ENCODE results near the gene EXD3.
"Not testable (repeated sequence)": the region's sequence is repeated elsewhere in the genome, so short reads cannot be mapped to it uniquely, and the experiment has no call there.

EXD3 gene

GRCh38 chr9:137331929-137332328 is 91.0 kb downstream of the EXD3 start:
- DNase-seq, result no peak

- no peak for DNase-seq
Observed at GRCh38 chr9:137330689-137331088, 92.3 kb downstream of the EXD3 start.

DNA sequence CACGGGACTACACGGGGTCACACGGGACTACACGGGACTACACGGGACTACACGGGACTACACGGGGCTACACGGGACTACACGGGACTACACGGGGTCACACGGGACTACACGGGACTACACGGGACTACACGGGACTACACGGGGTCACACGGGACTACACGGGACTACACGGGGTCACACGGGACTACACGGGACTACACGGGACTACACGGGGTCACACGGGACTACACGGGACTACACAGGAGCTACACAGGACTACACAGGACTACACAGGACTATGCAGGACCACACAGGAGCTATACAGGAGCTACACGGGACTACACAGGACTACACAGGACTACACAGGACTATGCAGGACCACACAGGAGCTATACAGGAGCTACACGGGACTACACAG is 93.4 kb downstream of the EXD3 start:
- not testable (repeated sequence) for DNase-seq

DNA sequence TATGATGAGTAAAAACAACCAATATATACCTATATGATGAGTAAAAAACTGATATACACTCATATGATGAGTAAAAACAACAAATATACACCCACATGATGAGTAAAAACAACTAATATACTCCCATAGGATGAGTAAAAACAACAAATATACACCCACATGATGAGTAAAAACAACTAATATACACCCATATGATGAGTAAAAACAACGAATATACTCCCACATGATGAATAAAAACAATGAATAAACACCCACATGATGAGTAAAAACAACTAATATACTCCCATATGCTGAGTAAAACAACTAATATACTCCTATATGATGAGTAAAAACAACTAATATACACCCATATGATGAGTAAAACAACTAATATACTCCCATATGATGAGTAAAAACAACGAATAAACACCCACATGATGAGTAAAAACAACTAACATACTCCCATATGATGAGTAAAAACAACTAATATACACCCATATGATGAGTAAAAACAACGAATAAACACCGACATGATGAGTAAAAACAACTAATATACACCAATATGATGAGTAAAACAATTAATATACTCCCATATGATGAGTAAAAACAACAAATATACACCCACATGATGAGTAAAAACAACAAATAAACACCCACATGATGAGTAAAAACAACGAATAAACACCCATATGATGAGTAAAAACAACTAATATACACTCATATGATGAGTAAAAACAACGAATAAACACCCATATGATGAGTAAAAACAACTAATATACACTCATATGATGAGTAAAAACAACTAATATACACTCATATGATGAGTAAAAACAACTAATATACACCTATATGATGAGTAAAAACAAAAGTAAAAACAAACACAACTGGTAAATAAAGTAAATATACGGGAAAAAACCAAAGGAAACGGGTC is 95.1 kb downstream of the EXD3 start:
- DNase-seq, result peak in 1 of 5 donors; percentile 53

DNA sequence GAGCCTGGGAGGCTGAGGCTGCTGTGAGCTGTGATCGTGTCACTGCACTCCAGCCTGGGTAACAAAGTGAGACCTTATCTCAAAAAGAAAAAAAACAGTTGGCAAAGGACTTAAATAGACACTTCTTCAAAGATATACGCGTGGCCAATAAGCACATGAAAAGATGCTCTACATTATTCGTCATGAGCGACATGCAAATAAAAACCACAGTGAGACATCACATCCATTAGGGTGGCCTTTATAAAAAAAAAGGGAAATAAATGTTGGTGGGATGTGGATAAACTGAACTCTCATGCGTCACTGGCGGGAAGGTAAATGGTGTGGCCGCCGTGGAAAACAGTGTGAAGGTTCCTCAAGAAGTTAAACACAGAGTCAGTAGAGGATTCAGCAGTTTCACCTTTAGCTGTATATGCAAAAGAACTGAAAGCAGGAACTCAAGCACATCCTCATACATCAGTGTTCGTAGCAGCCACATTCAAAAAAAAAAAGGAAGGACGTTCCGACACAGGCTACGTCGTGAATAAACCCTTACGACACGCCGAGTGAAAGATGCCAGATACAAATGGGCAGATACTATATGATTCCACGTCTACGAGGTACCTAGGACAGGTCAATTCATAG is 96.4 kb downstream of the EXD3 start:
- no peak for DNase-seq

DNA sequence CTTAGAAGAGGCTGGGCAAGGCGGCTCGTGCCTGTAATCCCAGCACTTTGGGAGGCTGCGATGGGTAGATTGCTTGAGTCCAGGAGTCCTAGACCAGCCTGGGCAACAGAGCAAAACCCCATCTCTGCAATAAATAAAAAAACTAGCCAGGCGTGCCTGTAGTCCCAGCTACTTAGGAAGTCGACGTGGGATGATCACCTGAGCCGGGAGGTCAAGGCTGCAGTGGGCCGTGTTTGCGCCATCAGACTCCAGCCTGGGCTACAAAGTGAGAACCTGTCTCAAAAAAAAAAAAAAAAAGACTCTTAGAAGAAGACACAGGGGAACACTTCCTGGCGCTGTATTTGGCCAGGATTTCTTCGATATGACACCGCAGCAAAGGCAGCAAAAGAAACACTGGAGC is 97.2 kb downstream of the EXD3 start:
- no peak for DNase-seq

DNA sequence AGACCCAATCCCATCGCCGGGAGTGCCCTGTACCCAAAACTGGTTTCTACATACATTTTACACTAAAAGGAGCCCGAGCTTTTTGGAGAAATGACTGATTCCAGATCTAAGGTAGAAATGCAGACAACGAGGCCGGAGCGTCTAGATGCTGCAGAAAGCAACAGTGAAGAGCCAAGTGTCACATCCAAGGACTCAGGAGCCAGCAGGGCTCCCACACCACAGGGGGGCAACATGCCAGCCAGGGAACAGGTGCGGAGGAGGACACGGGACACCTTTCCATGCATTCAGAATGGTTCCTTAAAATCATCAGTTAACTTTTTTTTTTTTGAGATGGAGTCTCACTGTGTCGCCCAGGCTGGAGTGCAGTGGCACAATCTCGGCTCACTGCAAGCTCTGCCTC is 97.8 kb downstream of the EXD3 start:
- no peak for DNase-seq

DNA sequence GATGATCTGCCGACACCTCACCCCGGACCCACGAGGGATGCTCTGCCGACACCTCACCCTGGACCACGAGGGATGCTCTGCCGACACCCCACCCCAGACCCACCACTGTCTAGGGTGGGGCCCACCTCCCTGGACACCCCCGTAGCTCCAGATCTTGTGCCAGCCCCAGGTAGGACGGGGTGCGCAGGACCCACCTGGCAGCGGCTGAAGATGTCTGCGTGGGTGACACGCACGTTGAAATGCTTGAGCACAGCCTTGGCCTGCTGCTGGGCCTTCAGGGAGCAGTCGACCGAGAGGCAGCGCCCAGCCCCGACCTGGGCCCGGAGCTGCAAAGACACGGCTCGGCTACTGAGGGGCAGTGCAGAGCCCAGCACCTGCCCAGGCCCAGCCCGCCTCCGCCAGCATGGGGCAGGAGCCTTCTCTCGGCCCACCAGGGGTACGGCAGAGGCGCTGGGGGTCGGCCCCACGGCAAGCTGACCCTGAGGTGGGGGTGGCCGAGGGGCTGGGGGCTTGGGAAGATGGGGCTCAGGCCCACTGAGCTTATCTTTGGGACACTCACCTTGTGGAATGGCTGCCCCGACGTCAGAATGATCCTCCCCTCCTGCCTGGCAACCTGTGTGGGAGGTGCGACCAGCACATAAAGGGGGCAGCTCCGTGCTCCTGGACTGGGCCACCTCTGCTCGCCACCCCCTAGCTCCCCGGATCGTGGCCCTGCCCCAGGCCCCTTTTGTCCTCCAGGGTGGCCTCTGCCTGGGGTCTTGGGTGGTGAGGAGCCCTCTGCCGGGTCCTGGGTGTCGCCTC is 99.2 kb downstream of the EXD3 start:
- no peak for DNase-seq

DNA sequence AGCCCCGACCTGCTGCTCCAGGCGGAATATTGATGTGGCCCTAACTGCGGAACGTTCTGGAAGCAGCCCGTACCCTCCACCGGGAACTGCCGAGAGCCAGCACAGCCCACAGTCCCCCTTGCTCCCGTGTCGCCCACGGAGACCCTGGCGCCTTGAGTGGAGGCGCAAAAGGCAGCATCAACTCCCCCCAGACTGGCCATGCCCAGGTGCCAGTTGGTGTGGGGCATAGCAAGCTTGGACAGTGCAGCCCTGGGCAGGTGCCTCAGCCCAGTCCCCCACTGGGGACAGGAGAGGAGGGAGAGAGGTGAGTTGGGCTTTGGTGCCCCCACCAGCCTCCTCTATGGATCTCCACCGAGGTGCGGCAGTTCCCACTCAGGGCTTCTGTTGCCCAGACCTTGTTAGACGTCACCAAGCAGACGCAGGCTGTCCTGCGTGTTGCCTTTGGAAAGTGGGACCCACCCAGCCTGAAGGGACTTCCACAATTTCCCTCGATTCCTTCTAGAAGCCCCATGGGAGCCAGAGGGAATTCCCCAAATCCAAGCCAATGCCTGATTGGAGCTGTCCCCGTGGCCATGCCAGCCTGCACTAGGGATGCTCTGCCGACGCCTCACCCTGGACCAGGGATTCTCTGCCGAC is 101.1 kb downstream of the EXD3 start:
- no peak for DNase-seq

DNA sequence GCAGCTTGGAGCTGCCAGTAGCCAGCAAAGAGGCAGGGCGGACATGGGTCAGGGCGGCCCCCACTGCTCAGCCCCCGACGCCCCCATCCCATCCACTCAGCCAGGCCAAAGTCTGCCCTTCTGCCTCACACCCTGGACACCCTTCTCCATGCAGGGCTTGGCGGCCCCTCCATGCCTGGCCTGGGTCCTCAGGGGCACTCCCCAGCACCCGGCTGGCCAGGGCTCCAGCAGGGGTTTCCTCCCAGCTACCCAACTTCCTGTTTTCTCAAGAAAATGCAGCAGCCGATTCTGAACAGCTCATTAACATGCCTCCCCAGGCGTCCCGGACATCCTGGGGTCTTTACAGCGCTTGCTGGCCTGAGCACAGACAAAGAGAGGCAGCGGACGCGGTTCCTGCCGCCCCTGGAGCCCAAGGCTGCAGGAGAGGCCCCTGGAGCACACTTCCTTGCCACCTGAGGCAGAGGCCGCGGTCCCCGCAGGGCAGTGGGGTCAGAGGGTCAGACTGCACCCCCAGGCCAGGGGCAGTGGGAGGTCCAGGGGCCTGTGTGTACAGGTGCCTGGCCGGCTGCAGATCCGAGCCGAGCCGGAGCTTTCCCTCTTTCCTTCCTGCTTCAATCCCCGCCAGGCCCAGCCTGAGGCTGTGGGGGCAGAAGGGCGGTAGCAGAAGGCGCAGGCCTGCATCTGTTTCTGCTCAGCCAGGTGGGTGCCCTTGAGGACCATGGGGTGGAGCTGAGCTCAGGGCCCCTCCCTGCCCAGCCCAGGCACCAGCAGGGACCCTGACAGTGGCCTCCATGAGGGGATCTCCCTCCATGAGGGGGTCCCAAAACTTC is 102.2 kb downstream of the EXD3 start:
- peak in 1 of 5 donors; percentile 56 for DNase-seq

DNA sequence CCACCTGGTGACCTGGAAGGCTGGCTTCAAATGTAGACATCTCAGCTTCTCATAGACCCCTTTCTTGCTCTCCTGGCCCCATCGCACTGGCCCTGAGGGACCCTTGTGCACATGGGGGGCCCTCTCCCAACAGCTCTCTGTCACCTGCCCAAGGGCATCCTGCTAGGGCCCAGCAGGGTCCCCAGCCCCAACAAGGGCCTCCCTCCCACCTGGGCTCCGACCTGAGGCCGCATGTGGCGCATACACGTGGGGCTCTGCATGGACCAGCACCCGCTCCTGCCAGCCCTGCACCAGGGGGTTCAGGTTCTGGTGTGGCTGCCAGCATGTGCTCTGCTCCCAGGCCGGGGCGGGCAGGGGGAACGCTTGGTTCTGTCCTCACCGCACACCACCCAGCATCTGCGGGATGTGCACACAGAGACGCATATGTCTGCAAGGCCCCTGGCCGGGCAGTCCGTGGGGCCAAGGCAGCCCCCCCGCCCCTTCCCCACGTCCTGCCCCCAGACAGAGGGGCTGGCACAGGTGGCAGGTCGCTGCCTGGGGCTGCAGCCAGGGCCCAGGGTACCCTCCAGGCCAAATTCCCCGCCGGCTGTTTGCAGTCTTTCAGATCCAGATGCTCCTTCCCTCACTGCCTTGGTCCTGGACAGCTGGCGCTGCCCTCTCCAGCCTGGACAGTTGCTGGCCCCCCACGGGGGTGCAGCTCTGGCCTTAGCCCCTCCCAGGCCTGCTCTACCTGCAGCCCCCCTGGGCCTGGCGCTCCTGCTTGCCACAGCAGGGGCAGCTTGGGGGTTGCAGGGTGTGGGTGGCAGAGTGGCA is 103.0 kb downstream of the EXD3 start:
- DNase-seq, result peak in 1 of 5 donors; percentile 11

DNA sequence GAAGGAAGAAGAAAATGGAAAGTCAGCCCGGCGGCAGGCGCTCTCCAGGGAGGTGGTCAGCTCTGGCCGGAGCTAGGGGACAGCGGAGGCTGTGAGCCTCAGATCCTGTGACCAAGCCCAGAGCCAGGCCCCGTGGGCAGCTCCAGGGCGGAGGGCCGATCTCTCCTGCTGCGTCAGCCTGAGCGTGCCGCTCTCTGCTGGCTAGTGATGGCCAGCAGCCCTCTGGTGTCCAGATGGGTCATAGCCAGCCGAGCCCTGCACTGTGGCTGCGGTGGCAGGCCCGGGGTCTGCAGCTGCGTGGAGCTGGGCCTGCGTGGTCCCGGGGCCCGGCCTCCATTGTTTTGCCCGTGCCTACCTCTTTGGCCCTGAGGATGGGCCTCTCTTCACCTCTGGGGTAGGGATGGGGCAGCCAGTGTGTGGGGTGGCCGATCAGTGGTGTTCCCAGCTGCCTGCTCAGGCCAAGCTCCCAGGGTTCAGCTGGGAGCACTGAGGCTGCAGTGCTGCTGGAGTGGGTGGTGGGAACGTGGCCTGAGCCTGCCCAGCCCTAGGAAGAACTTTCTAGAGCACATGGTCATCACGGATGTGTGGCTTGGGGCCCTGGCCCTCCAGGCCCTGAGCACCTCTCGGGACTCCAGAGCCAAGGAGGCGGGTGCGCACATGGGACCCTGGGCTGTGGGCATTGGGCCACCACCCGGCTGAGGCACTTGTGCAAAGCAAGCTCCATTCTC is 103.8 kb downstream of the EXD3 start:
- no peak for DNase-seq

DNA sequence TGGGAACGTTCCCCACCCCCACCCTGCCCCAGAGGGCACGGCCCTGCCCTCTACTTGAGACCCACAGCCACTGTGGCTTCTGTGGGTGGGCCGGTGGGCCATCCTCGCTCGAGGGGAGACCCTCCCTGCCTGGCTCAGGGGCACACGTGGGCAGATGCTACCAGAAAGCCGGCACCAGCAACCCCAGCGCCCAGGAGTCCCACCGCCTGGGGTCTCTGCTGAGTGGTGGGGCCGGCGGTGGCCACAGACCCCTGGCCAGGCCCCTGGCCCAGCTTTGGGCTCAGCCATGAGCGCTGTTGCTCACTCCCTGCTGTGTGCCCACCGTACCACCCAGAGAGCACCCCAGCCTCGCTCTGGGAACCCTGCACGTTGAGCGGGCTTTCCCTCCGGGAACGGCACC is 104.4 kb downstream of the EXD3 start:
- peak in 1 of 5 donors; percentile 11 for DNase-seq

GRCh38 chr9:137317718-137318511 is 105.0 kb downstream of the EXD3 start:
- DNase-seq, result no peak

- no peak for DNase-seq
Observed at GRCh38 chr9:137317021-137317717, 105.8 kb downstream of the EXD3 start.

DNA sequence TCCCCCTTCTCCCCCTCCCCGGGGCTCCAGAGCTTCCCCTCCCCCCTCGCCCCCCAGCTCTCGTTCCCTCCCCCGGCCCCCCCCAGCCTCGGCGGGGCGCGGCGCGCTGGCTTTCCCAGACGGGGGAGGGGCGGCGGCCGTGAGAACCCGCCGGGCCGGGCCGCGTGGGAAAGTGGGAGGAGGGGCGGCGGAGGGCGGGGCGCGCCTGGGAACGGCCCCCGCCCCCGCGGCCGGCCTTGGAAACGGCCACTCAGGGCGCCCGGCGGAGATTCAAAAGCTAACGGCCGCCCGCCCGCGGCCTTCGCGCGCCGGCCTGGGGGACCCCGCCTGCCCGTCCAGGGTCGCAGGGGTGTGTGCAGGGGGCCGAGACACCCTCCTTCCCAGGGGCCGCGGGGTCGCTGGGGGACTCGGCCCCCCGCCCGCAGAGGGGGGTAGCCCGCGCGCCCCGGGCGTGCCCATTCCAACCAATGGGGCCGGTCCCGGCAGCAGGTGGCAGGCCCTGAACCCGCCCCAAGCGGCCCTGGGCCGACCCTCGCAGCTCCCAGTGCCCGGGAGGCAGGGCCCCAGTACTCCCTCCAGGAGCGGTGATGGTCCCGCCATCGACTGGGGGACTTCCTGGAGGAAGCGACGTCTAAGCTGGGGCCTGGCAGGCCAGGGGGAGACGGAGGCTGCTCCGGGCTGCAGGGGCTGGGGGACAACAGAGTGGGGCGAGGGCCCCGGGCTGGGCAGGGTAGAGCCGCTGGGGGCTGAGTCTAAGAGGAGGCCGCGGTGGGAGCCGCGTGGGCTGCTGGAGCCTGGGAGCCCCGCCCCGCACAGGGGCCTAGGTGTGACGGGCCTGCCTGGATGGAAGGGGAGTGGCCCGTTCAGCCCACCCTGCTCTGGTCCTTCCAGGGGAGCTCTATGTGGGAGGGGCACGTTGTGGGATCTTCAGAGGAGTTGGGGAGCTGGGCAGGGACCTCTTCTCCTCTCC is 106.7 kb downstream of the EXD3 start:
- DNase-seq, result peak in 1 of 5 donors; percentile 9

DNA sequence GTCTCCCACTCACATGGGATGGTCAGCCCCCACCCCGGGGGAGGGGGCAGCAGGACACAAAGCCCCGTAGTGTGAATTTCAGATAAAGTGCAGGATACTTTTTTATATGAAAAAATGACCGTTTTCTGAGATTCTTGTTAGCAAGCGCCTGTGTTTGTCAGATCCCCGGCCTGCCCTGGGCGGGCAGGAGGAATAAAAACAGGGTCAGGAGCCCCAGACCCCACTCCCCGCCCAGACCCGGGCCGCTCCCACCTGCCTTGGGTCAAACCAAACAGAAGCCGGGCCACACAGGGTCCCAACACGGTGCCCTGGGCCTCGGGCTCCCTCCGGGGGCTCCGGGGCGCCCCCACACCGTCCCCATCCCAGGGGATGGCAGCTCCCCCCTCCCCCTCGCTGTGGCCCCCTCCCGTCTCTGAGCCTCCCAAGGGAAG is 107.4 kb downstream of the EXD3 start:
- DNase-seq, result peak in 1 of 5 donors; percentile 10

Data from T-helper 1 cell (primary cell).